GM19043 (cell line): Measurements from ENCODE around the gene CLDN6.
A peak's percentile ranks its signal among the peaks of the same experiment; 100 is the strongest.

Source experiments
- ATAC-seq: cut with Tn5 transposase; IDR thresholded peaks from one replicate; pipeline ENCODE4 v1.9.1; 2021; ENCODE audit warnings: low read depth; ENCODE audit not compliant: unreplicated experiment

Gene CLDN6

DNA sequence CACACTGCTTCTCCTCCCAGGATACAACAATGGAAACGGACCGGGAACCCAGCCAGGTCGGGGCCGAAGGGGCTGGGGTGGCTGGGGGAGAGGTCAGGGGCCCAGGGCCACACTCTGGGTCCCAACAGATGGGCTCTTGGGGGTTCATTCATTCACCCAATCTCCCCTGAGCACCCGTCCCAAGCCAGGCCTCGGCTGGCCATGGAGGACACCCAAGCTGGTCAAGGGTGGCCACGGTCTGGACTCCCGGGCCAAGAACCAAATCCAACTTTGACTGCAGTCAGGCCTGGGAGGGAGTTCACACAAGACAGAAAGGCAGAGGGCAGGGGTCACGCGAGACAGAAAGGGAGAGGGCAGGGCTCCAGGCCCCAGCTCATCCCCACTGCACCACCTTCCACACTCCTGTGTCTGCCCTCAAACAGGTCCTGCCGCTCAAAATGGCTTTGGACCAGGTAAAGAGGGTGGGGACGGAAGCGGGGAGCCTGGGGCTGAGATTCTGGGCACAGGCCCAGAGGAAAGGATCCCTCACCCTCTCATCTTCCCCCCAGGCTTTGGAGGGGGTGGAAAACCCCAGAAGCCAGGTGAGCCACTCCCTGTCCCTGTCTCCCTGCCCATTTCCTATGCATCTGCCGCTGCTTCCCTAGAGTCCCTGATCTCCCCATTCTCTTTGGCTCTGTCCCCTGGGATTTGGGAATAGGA lies 25.5 kb downstream of the CLDN6 start:
- ATAC-seq: no peak

DNA sequence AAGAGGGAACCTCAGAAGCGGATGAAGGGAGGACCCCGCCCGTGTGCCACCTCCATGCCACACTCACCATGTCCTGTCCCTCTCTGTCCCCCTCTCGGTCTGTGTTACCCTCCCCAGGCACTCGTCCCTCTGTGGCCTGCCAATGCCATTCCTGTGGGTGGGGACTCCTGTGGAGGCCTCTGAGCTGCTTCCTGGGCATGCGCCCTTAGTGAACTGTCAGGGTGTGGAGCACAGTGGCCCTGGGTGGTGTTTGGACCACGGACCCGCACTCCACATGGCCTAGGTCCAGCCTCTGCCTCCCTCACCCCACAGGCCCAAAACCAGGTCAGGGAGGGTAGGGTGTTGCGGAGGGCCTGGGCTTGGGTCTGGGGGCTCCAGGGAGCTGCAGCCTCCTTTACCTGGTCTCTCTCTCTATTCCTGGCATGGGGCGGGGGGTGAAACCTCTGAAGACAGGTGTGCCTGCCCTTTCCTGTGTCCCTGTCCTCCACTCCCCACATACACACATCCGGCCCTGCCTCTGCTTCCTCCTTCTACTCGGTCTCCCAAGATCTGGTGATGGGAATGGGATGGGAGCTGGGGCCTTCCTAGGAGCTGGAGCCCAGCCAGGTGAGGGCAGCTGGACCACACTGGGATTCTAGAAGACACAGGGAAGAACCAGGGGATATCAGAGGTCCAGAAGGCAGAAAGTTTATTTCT lies 26.3 kb downstream of the CLDN6 start:
- ATAC-seq: no peak

DNA sequence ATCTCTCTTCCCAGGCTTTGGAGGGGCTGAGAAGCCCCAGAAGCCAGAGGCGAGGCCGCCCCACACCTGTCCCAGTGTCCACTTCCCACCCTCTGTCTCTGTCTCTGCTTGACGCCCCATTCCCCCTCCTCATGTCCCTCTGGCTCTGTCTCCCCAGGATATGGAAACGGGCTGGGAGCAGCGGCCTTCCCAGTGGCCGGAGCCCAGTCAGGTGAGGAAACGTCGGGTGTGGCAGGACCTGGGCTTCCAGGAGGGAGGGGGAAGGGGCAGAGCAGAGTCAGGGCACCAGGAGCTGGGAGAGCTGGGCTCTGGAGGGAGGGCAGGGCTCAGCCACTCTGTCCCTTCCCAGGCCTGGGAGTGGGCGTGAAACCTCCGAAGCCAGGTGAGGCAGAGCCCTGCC lies 27.1 kb downstream of the CLDN6 start:
- ATAC-seq: no peak

DNA sequence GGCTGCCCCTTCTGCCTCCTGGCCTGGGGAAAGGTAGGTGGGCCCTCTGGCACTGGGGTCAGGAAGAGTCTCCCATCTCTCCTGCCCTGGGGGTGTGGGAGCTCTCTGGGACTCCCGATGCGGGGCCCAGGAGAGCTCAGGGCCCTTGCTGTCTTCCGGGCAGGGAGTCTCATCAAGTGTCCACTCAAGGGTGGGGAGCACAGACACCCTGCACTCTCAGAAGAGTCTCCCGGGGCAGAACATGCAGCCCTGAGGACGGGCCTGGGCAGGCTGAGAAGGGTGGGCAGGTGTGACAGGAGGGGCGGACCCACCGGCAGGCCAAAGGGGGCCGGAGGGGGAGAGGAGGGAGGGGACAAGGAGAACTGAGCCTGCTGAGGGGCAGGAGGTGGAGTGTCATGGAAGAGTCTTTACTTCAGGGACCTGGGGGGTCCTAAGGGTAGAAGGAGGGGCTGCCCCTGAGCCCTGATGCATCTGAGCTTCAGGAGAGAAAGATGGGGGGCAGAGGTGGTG lies 29.3 kb downstream of the CLDN6 start:
- ATAC-seq: no peak

DNA sequence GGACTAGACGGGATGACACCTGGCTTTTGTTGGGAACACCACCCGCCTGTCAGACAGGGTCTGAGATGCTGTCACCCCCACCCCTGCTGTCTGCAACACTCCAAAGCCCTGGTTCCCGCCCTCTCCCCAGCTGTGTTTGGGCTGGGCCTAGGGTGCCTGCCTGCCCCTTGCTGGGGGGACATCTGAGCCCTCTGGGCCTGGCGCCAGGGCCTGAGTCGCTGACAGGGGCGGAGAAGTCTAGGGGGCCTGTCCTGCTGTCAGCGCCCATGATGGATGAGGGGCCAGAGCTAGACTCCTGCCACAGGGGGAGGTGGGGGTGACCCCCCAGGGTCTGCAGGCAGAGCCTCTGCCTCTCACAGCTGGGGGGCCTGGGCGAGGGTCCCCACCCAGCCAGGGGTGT lies 30.1 kb downstream of the CLDN6 start:
- no peak for ATAC-seq

DNA sequence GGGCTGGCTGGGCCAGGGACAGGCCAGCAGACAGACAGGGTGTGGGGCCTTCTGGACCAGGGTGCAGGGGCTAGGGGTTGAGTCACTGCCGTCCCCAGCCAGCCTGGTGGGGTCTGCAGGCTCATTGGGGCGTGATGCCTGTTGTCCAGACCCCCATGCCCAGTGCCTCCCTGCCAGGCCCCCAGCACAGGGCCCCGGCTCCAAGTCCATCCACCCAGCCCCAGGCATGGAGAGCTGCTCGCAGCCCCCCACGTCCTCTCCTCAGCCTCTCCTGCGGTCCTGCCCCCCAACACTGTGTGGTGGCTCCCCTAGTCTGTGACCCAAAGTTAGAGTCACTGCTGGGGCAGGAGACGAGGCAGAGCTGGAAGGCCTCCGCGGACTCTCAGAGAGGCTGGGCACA lies 30.7 kb downstream of the CLDN6 start:
- no peak for ATAC-seq

DNA sequence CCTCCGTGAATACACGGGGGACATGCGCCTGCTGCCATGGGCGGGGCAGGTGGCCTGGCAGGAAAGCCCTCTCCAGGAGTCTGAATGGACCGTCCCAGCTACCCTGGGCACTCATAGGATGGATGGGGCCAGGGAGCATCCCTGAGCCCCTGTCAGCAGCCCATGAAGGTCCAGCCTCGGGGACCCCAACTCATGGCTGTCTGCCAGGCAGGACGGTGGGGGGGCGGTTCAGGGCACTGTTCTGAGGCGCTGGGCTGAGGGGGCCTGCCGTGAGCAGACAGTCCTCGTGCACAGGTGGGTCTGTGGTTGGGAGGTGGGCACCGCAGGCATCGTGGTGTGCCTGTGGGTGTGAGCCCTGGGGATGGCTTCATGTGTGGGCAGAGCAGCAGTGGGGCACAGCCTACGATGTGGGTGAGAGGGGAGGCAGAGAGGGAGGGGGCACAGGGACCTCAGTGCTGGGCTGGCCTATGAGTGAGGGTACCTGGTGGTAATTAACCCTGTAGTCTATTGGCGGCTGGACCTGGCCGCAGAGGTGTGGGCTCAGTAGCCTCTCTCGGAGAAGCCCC lies 31.3 kb downstream of the CLDN6 start:
- ATAC-seq: no peak

DNA sequence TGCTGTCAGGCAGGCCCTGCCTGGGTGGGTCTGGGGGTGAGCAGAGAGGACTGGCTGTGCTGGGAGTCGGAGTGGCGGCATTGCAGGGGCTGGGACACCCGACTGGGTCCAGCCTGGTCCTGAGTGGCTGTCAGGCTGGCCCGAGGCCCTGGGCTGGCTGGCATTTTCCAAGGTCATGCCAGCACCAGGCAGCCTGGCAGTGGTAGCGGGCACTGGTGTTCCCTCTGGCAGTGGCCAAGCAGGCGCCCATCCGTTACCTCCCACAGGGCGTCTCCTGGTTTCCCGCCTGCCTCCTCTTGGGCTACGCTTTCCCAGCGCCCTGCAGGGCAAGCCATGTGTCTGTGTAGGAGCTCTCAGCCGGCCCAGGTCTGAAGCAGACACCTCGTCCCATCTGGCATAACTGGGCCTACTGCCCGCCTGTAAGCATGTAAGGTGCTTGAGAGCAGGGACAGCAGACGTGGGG lies 32.1 kb downstream of the CLDN6 start:
- ATAC-seq: no peak

DNA sequence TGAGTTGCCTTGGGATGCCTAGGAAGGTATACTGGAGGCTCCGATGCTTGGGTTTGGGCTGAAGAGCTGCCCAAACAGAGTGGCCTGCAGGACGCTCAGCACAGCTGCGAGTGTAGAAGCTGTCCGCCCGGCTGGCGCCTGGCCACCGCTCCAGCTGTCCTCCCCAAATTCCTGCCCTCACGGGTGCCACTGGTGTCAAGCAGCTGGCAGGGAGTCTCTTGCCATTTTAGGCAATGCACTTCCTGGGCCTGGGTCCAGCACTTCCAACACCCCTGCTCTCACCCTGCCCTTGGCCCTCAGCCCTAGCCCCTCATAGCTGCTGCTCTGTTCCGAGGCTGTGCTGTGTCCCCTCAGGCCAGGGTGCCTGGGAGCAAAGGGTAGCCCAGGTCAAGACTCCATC lies 32.5 kb downstream of the CLDN6 start:
- ATAC-seq: no peak

DNA sequence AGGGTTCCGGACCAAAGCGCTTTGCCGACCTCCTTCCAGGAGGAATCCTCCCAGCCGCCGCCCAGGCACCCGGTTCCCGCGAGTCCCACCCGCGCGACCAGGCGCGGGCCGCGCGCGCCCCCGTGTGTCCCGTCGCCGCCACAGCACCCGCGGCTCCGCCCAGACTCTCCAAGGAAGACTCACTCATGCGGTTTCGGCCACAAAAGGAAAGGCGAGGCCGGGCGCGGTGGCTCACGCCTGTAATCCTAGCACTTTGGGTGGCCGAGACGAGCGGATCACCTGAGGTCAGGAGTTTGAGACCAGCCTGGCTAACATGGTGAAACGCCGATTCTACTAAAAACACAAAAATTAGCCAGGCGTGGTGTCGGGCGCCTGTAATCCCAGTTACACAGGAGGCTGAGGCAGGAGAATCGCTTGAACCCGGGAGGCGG lies 34.3 kb downstream of the CLDN6 start:
- no peak for ATAC-seq

DNA sequence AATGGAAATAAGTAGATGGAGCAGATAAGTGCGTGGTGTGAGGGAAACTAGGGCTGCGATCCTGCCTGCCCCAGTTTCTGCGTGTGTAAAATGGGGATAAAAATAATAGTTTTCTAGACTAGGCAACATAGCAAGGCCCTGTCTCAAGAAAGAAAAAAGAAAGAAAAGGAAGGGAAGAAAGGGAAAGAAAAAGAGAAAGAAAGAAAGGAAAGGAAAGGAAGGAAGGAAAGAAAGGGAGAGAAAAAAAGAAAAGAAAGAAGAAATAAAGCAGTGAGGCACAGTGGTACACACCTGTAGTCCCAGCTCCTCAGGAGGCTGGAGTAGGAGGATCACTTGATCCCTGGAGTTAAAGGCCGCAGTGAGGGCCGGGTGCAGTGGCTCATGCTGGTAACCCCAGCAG lies 35.6 kb downstream of the CLDN6 start:
- ATAC-seq: no peak

DNA sequence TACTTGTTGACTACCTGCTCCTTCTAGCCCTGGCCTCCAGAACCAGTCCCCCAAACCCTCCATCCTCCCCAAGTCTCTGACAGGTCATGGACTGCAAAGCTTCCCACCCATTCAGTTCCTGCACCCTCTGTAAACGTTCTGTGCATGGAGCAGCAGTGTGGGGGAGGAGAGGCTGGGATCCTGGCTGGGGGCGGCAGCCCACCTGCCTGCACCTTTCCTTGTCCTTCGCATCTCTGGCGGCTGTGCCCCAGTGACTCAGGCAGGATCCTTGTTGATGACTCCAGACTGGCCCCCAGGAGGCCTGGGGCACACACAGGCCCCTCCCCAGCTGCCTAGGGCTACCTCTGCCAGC lies 36.1 kb downstream of the CLDN6 start:
- no peak for ATAC-seq

DNA sequence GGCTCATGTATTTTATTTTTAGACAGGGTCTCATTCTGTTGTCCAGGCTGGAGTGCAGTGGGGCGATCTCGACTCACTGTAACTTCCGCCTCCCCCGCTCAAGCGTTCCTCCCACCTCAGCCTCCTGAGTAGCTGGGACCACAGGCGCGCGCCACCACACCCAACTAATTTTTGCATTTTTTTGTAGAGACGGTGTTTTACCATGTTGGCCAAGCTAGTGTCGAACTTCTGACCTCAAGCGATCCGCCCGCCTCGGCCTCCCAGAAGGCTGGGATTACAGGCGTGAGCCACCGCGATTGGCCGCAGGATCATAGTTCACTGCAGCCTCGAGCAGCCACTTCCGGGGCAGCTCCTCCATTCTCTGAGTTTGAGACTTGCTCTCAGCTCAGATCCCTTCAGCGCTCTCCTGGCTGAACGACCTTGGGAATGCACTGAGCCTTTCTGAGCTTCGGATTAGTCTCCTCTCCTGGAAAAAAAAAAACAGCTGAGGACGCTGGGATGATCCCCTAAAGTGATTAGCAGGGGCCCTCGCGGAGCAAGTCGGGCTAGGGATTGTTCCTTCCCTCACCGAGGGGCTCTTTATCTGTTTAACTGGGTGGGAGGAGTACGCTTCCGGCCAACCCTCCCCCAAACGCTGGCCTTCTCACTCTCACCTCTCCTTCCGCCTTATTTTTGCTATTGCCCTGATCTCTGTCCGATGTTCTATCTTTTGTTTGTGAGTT lies 36.6 kb downstream of the CLDN6 start:
- no peak for ATAC-seq

DNA sequence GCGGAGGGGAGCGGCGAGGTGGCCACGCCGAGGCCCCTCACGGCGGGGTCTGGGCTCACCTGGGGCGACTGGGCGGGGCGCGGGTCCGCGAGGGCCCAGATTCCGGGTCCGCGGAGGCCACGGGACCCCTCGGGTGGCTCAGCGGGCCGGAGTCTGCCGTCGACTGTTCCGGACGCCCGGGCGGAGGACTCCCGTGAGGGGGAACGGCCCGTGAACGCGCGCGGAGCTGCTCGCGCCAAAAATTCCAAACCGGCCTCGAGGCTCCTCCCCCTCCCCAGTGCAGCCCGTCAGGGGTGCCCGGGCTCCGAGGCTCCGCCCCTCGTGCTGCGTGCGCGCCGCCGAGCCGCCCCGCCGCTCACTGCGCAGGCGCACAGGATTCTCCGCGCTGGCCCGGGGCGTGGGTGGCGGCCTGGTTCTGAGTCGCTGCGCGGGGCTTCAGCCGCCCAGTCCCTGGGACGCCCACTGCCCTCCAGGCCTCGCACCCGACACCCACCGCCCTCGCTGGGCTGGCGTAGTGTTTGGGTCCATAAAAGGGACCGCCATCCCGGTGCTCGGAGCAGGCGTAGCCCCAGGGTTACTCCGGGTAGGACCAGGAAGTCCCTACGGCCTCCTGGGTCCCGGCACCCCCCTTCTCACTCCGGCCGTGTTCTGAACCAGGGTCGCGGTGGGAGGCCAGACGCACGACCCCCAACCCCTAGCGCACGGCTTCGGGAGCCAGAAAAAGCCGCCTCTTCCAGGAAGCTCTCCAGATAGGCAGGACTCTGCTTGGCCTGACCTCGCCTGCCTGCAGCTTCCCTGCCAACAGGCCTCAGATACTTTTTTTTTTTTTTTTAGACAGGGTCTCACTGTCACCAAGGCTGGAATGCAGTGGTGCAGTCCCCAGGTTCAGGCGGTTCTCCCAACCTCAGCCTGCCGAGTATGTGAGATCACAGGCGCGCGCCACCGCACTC lies 37.5 kb downstream of the CLDN6 start, which contains the start of gene PKMYT1:
TSS of gene PKMYT1 (minus strand) at position 220 of the 950 bp plus-strand sequence. CDS start 789 bp downstream, outside the sequence.
- peak; percentile 76 for ATAC-seq

DNA sequence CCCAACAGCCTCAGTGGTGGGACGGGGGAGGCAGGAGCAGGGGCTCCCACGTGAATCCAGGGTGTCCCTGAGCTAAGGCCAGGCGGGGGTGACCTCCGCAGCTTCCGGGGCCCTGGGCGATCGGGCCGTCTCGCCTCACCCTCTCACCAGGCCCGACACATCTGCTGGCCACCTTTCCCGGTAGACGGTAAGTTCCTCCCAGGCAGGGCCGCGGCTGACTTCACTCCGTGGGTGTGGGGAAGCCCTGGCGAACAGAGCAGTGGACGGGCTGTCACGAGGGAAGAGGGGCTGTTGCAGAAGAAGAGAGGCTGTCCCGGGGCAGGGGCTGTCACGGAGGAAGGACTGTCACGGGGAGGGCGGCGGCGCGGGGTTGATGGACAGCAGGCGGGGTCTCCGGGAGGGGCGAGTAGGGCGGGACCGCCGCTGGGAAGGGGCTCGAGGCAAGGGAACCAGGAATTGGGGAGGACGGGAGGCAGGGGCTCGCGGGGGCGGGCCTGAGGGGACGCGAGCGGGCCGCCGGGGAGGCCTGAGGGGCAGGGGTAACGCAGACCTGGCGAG lies 38.2 kb downstream of the CLDN6 start:
- ATAC-seq: no peak

DNA sequence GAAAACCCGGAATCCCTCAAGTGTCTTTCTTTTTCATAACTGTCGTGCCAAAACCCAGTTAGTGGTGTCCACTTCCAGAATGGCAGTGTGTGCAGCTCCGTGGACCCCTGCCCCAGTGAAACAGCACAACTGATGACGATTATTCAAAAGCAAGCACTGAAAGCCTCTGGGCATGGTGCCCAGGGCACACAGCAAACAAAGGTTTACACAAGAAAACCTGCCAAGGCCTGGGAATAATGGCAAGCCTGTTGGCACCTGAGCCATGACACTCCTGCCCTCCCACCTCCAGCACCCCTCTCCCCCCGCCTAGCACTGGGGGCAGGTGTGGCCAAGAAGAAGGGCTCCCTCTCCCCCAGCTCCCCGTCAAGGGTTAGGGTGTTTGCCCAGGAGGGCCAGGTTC lies 40.5 kb downstream of the CLDN6 start:
- ATAC-seq: no peak

DNA sequence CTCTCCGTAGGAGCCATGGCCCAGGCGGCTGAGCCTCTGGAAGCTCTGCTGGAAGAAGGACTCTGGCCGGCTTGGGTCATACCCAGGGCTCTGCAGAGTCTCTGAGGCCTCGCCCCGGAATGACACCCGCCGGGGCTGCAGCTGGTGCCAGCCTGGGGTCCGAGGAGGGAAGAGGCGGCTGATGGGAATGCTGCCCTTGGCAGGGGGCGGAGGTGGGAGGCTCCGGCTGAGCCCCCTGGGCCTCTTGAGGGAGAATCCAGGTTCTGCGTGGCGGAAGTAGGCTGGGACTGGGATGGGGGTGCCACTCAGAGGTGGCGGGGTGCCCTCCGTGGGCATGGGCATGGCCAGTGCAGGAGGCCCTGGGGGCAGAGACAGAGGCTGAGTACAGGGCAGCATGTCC lies 41.3 kb downstream of the CLDN6 start:
- ATAC-seq: no peak

DNA sequence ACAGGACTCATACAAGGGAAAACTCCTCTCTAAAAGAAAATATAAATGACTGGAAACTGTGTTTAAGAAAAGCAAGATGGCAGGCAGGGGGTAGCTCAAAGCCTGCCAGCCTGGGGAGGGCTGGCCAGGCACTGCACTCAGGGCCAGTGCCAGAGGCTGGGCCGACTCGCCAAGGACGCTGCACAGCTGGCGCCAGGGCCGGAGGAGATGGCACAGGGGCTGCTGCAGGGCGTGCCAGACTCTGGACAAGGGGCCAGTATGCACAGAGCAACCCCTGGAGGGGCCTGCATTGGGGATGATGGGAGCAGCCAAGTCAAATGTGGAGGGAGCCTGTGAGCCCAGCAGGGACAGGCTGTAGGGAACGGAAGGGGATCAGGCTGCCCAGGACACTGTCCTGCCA lies 41.8 kb downstream of the CLDN6 start:
- ATAC-seq: no peak

DNA sequence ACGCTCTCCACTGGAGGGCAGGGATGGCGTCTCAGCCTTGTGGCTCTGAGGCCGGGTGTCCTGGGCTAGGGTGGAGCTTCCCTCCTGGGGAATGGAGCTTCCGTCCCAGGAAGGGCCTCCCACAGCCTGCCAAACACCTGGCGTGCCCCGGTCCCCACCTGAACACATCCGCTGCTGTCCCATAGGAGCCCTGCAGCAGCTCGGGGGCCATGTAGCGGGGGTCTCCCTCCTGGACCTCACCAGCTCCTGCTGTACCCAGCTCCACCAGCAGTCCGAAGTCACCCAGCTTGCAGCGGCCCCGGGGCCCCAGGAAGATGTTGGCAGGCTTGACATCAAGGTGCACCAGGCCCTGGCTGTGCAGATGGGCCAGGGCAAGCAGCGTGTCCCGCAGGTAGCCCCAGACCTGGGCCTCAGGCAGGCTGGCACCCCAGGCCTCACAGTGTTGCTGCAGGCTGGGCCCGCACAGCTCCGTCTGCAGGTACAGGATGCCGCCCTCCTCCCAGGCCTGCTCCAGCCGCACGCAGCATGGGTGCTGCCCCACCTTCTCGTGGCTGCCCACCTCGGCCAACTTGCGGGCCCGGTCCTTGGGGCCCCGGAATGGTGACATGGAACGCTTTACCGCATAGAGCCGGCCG lies 42.7 kb downstream of the CLDN6 start:
- ATAC-seq: no peak
